Measurements from ENCODE around the gene ZHX3.

The ZHX3 gene

DNA sequence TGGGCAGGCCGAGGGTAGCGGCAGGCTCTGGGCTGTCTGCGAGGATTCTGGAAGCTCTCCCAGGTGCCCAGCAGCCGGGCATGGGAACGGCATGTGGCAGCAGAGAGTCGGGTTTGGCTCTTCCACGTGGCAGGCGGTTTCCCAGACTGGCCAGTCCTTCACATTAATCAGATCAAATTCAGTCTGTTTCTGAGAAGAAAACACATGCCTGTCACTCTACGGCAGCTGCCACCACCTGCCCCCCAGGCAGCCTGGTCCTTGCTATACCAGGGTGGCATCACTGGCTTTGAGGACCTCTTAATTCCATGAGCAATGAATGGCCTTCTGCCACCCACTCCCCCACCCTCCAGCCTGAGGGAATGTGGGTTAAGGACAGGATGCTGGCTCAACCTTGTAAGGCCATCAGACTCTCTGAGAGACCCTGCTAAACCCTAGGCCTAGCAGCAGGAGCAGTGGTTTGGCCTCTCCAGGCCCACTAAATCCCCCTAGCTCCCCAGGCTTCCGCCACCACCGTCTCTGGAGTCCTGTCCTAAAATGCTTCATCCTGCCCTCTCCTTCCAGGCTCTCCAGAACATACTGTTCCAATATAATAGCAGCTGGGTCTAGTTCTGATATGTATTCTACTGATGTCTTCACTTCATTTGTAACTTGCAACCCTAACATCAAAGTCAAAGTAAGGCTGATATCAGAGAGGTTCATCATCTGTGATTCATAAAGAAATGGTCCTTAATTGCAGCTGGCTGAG, 132.3 kb downstream of the ZHX3 start:
- no peak overlapping the region for H3K9ac ChIP-seq (ENCODE audit: low read length in 2 of 2)

DNA sequence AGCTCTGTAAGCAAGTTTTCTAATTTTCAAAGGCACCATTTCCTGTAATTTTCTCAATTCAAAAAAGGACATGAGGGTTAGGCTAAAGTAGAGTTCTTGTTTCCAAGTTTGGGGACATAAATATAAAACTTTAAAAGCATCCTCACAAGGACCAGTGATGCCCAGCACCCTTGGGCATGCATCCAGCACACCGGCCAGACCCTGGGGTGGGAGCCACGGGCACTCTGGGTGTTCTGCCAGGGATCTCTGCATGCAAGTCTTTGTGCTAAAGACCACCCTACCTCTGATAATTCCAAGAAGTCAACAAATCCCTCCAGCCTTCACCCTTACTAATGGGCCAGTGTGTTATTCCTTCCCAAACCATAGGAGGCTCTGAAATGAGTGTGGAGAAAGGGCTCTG, 133.7 kb downstream of the ZHX3 start:
- H3K27me3 ChIP-seq (ENCODE audit: control insufficient read depth in 1 of 2, insufficient read depth in 2 of 2, low read length in 2 of 2): no peaks in the 10 kb centered on the region
- H3K4me3 ChIP-seq (ENCODE audit: low read length in 2 of 2): no peak overlapping the region
- no peak overlapping the region for H3K9ac ChIP-seq (ENCODE audit: low read length in 2 of 2)
- H3K27ac ChIP-seq (ENCODE audit: low read length): no peak overlapping the region
- no peaks in the 10 kb centered on the region for H3K9me3 ChIP-seq (ENCODE audit: control insufficient read depth in 2 of 2, low read length in 2 of 2)
- H3K36me3 ChIP-seq (ENCODE audit: control insufficient read depth in 2 of 2, insufficient read depth in 2 of 2, low read length in 2 of 2): peaks cover 5 to 22% of the 10 kb centered on the region in 2 donors
- H3K4me1 ChIP-seq (ENCODE audit: control insufficient read depth, insufficient read depth, low read length): peaks cover 5% of the 10 kb centered on the region

More for the DNA sequence above, 132.3 kb downstream of the ZHX3 start:
- Histone ChIP-seq H3K4me3 (ENCODE audit: low read length in 2 of 2) (no peak overlapping the region), H3K36me3 (ENCODE audit: control insufficient read depth in 2 of 2, insufficient read depth in 2 of 2, low read length in 2 of 2) (peaks cover 5 to 22% of the 10 kb centered on the region in 2 donors), H3K27me3 (ENCODE audit: control insufficient read depth in 1 of 2, insufficient read depth in 2 of 2, low read length in 2 of 2) (no peaks in the 10 kb centered on the region), H3K9me3 (ENCODE audit: control insufficient read depth in 2 of 2, low read length in 2 of 2) (no peaks in the 10 kb centered on the region), H3K4me1 (ENCODE audit: control insufficient read depth, insufficient read depth, low read length) (no peaks in the 10 kb centered on the region), H3K27ac (ENCODE audit: low read length) (no peak overlapping the region)

DNA sequence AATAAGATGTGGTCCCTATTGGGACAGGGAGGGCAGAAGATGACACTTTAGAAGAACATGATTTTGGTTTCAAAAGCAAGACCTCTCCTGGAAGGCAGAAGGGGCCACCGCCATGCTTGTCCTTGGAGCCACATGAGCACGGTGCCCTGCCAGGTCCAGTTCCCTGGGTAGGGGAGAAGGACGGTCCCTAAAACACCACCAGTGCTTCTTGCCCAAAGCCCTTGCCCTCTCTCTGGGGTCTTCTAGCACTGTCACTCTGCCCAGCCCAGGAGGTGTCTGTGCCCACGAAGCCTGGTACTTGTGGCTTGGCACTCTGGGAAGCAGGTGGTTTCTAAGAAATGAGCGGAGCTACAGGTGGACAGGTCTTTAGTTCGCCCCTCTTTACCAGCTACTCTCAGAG, 134.1 kb downstream of the ZHX3 start:
- H3K27me3 ChIP-seq (ENCODE audit: control insufficient read depth in 1 of 2, insufficient read depth in 2 of 2, low read length in 2 of 2): no peaks in the 10 kb centered on the region
- H3K27ac ChIP-seq (ENCODE audit: low read length): no peak overlapping the region
- H3K4me3 ChIP-seq (ENCODE audit: low read length in 2 of 2): no peak overlapping the region
- H3K36me3 ChIP-seq (ENCODE audit: control insufficient read depth in 2 of 2, insufficient read depth in 2 of 2, low read length in 2 of 2): peaks cover 5 to 22% of the 10 kb centered on the region in 2 donors
- H3K4me1 ChIP-seq (ENCODE audit: control insufficient read depth, insufficient read depth, low read length): peaks cover 7% of the 10 kb centered on the region
- H3K9me3 ChIP-seq (ENCODE audit: control insufficient read depth in 2 of 2, low read length in 2 of 2): no peaks in the 10 kb centered on the region
- H3K9ac ChIP-seq (ENCODE audit: low read length in 2 of 2): no peak overlapping the region

DNA sequence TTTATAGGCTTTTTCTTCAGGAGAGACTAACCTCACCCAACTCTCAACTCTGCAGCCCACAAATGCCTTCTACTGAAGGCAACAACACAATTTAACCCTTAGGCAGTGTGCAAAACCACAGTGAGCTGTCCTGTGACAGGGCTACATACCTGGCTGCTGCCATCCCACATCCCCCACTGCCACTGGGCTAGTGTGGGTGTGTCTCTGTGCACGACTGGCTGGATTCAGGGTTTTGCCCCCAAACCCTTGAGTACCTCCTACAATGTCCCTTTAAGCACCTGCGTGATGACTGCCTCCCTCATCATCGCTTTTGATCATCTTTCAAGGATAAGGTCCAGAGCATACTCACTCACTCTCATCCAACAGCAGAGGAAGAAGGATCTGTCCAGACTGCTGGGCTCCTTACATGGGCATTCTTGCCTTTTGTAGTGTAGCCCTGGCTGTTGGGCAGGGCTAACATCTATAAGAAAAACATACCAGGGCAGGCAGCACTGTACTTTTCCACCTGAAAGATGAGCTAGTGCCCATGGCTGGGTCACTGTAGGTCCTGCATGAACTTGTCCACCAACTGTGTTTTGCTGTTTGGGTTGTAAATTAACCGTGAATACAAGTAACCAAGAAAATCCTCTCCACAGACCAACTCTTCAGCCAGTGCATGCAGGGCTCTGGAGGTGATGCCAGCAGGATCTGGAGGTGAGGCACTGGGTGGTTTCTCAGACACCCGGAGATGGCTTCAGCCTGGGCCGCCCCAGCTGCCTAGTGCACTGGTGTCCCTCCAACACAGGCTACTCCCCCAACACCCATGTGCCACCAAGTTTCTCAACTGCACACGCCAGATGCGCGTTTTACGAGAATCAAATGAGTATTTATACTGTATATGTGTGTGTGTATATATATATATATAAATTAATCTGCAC, 135.0 kb downstream of the ZHX3 start:
- no peaks in the 10 kb centered on the region for H3K9me3 ChIP-seq (ENCODE audit: control insufficient read depth in 2 of 2, low read length in 2 of 2)
- H3K27ac ChIP-seq (ENCODE audit: low read length): no peak overlapping the region
- peaks cover 15% of the 10 kb centered on the region for H3K4me1 ChIP-seq (ENCODE audit: control insufficient read depth, insufficient read depth, low read length)
- no peaks in the 10 kb centered on the region for H3K27me3 ChIP-seq (ENCODE audit: control insufficient read depth in 1 of 2, insufficient read depth in 2 of 2, low read length in 2 of 2)
- H3K36me3 ChIP-seq (ENCODE audit: control insufficient read depth in 2 of 2, insufficient read depth in 2 of 2, low read length in 2 of 2): peaks cover 5 to 22% of the 10 kb centered on the region in 2 donors
- no peak overlapping the region for H3K4me3 ChIP-seq (ENCODE audit: low read length in 2 of 2)
- H3K9ac ChIP-seq (ENCODE audit: low read length in 2 of 2): no peak overlapping the region

DNA sequence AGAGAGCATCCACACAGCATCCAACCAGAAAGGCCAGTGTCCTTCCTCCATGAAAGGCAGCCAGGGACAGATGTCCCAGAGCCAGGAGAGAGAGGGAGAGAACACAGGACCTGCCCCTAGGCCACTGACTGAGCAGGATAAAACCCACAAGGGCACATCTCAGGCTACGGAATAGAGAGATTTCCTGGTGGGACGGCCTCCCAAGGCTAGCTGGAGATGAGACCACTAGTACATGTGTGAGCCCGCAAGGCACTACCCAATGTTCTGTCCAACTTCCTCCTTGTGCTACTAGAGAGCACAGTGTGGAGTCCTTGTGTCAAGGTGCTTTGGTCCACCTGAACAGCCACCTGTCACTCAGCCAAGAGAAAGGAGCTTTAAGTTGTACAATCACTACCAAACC, 136.0 kb downstream of the ZHX3 start:
- Histone ChIP-seq H3K4me3 (ENCODE audit: low read length in 2 of 2) (no peak overlapping the region), H3K27me3 (ENCODE audit: control insufficient read depth in 1 of 2, insufficient read depth in 2 of 2, low read length in 2 of 2) (no peaks in the 10 kb centered on the region), H3K36me3 (ENCODE audit: control insufficient read depth in 2 of 2, insufficient read depth in 2 of 2, low read length in 2 of 2) (peaks cover 5 to 22% of the 10 kb centered on the region in 2 donors), H3K4me1 (ENCODE audit: control insufficient read depth, insufficient read depth, low read length) (peaks cover 25% of the 10 kb centered on the region), H3K9ac (ENCODE audit: low read length in 2 of 2) (no peak overlapping the region), H3K9me3 (ENCODE audit: control insufficient read depth in 2 of 2, low read length in 2 of 2) (no peaks in the 10 kb centered on the region), H3K27ac (ENCODE audit: low read length) (no peak overlapping the region)

DNA sequence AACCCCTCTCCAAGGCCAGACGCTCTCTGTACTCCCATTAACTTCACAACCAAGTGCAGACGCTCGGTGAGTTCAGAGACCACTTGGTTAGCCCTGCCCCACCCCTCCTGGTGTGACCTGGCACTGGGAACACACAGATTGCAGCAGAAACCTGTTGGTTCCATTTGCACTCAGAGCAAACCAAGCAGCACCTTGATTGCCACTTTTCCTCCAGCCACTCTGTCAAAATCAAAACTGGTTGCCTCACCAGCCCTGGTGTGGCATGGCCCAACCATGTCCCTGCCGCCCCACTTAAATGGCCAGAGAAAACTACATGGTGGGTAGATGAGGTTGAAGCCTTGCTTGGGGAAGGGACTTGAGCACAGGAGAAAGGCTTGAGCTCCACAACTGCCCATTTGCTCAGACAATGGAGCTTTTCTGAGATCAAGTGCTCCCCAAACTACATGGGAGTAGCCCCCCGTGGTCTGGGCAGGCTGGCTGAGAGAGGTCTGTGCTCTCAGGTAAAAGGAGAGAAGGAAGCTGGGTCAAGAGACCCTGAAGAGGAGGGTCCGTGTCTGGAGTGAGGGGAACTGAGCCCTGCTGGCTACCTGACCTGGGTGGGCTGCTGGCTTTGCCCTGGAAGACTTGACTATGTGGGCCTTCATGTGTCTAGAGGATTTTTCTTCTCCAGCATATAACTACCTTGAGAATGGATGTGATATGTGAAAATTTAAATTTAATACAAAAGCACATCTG, 136.8 kb downstream of the ZHX3 start:
- Histone ChIP-seq H3K4me1 (ENCODE audit: control insufficient read depth, insufficient read depth, low read length) (peaks cover 32% of the 10 kb centered on the region), H3K27me3 (ENCODE audit: control insufficient read depth in 1 of 2, insufficient read depth in 2 of 2, low read length in 2 of 2) (no peaks in the 10 kb centered on the region), H3K9me3 (ENCODE audit: control insufficient read depth in 2 of 2, low read length in 2 of 2) (no peaks in the 10 kb centered on the region), H3K9ac (ENCODE audit: low read length in 2 of 2) (no peak overlapping the region), H3K27ac (ENCODE audit: low read length) (peak overlapping the region; percentile 24), H3K4me3 (ENCODE audit: low read length in 2 of 2) (no peak overlapping the region), H3K36me3 (ENCODE audit: control insufficient read depth in 2 of 2, insufficient read depth in 2 of 2, low read length in 2 of 2) (peaks cover 5 to 23% of the 10 kb centered on the region in 2 donors)

DNA sequence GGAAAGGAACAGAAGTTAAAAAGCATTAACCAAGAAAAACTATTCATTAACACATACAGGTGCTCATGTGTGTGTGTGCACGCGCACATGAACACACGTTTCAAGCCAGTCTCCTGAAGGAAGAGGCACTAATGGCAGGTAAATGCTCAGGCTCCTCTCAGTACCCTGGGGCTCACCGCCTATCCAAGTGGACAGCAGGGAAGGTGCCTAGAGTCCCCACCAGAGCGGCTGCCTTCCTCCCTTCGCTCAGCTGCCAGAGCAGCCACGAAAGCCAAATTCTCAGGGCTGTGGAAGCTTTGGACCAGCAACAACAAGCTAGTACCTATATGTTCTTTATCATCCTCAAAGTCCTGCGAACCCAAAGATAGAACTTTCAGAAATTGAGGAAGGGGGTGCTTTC, 137.6 kb downstream of the ZHX3 start:
- H3K27ac ChIP-seq (ENCODE audit: low read length): no peak overlapping the region
- H3K27me3 ChIP-seq (ENCODE audit: control insufficient read depth in 1 of 2, insufficient read depth in 2 of 2, low read length in 2 of 2): no peaks in the 10 kb centered on the region
- H3K4me1 ChIP-seq (ENCODE audit: control insufficient read depth, insufficient read depth, low read length): peaks cover 40% of the 10 kb centered on the region
- H3K9ac ChIP-seq (ENCODE audit: low read length in 2 of 2): no peak overlapping the region
- H3K36me3 ChIP-seq (ENCODE audit: control insufficient read depth in 2 of 2, insufficient read depth in 2 of 2, low read length in 2 of 2): peaks cover 5 to 26% of the 10 kb centered on the region in 2 donors
- H3K4me3 ChIP-seq (ENCODE audit: low read length in 2 of 2): no peak overlapping the region
- H3K9me3 ChIP-seq (ENCODE audit: control insufficient read depth in 2 of 2, low read length in 2 of 2): no peaks in the 10 kb centered on the region

DNA sequence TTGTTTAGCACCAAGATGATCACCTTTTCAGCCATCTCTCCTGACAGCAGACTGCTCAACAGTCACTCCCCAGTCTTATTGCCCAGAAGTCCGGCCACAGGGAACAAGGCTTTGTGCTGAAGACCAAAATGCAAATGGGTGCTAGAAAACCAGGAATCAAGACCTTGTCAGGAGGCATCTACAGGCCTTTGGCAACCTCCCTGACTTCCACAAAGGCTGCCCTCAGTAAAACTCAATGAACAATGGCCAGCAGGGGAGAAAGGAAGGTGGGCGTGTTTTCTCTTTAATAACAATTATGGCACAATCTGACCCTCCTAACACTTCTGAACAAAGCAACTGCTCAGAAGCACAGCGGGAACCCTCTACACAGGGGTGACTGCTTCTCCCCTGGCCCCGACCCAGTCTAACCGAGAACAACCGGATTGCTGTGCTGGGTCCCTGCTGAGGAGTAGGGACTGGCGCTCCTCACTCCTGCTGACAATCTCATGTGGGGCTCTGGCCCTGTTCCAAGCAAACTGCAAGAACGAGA, 138.6 kb downstream of the ZHX3 start:
- H3K9ac ChIP-seq (ENCODE audit: low read length in 2 of 2): no peak overlapping the region
- no peak overlapping the region for H3K4me3 ChIP-seq (ENCODE audit: low read length in 2 of 2)
- peak overlapping the region; percentile 79 for H3K27ac ChIP-seq (ENCODE audit: low read length)
- H3K9me3 ChIP-seq (ENCODE audit: control insufficient read depth in 2 of 2, low read length in 2 of 2): no peaks in the 10 kb centered on the region
- H3K27me3 ChIP-seq (ENCODE audit: control insufficient read depth in 1 of 2, insufficient read depth in 2 of 2, low read length in 2 of 2): no peaks in the 10 kb centered on the region
- H3K36me3 ChIP-seq (ENCODE audit: control insufficient read depth in 2 of 2, insufficient read depth in 2 of 2, low read length in 2 of 2): peaks cover 8 to 20% of the 10 kb centered on the region in 2 donors
- H3K4me1 ChIP-seq (ENCODE audit: control insufficient read depth, insufficient read depth, low read length): peaks cover 50% of the 10 kb centered on the region

DNA sequence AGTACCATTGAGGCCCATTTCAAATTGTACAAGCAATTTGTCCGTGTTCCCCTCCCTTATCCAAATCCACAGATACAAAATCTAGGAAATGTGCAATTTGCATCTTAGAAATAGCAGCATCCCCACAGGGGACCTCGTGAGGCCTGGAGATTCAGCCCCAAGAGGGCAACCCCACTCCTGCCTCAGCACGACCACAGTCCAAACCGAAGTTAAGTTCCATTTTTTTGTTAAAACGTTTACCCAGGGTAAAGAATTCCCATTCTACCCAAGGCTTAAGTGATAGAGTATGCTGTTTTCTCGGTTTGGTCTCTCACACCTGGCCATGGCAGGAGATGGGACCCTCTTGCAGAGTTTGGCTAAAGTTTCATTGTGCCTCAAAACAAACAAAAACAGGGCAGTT, 139.0 kb downstream of the ZHX3 start:
- Histone ChIP-seq H3K9me3 (ENCODE audit: control insufficient read depth in 2 of 2, low read length in 2 of 2) (no peaks in the 10 kb centered on the region), H3K9ac (ENCODE audit: low read length in 2 of 2) (no peak overlapping the region), H3K27ac (ENCODE audit: low read length) (peak overlapping the region; percentile 79), H3K4me1 (ENCODE audit: control insufficient read depth, insufficient read depth, low read length) (peaks cover 54% of the 10 kb centered on the region), H3K27me3 (ENCODE audit: control insufficient read depth in 1 of 2, insufficient read depth in 2 of 2, low read length in 2 of 2) (no peaks in the 10 kb centered on the region), H3K4me3 (ENCODE audit: low read length in 2 of 2) (no peak overlapping the region), H3K36me3 (ENCODE audit: control insufficient read depth in 2 of 2, insufficient read depth in 2 of 2, low read length in 2 of 2) (peaks cover 13 to 21% of the 10 kb centered on the region in 2 donors)

DNA sequence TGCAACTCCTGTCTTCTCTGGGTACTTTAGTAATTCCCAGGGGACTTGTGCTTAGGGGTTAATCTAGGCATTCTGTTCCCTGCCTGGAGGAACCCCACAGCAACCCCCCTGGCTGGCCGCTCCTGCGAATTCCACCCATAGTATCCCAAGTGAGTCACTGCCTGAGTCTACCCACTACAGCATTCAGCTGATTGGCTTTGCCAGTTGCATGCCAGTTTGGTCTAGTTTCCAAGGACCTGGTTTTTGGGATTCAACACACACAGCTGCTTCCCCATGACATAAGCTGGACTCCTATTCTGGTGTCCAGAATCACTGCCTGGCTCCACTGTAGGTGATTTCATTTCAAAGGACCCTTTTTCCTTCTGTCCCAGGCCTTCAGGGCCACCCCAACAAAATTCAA, 139.9 kb downstream of the ZHX3 start:
- Histone ChIP-seq H3K4me3 (ENCODE audit: low read length in 2 of 2) (peak overlapping the region in 1 of 2 donors; percentile 8), H3K27me3 (ENCODE audit: control insufficient read depth in 1 of 2, insufficient read depth in 2 of 2, low read length in 2 of 2) (no peaks in the 10 kb centered on the region), H3K9ac (ENCODE audit: low read length in 2 of 2) (peak overlapping the region; percentile 34 to 37), H3K4me1 (ENCODE audit: control insufficient read depth, insufficient read depth, low read length) (peaks cover 61% of the 10 kb centered on the region), H3K27ac (ENCODE audit: low read length) (peak overlapping the region; percentile 79), H3K9me3 (ENCODE audit: control insufficient read depth in 2 of 2, low read length in 2 of 2) (no peaks in the 10 kb centered on the region), H3K36me3 (ENCODE audit: control insufficient read depth in 2 of 2, insufficient read depth in 2 of 2, low read length in 2 of 2) (peaks cover 13 to 20% of the 10 kb centered on the region in 2 donors)
